Loucy (cell line): ENCODE results near the gene ZNF750.

Experiments
- H2AFZ ChIP-seq: fragments of 200-600 bp; sonication (generic); 2 replicates; pipeline ENCODE4 v1.6.0; 2016; ENCODE audit warnings: antibody characterized with exemption, mild to moderate bottlenecking, low read length, moderate library complexity
- H3F3A ChIP-seq: fragments of 200-600 bp; 2 replicates; pipeline ENCODE4 v1.6.0; 2016; ENCODE audit warnings: antibody characterized with exemption, low read depth, mild to moderate bottlenecking
- H3K27me3 ChIP-seq: fragments of 200-600 bp; sonication (generic); 2 replicates; pipeline ENCODE4 v1.6.1; 2014; ENCODE audit warnings: low read length, mild to moderate bottlenecking; ENCODE audit not compliant: insufficient read depth, poor library complexity, severe bottlenecking
- H3K36me3 ChIP-seq: fragments of 200-600 bp; sonication (generic); 2 replicates; pipeline ENCODE4 v1.6.1; 2016; ENCODE audit warnings: low read length; ENCODE audit not compliant: insufficient read depth
- H3K4me1 ChIP-seq: fragments of 200-600 bp; sonication (generic); 2 replicates; pipeline ENCODE4 v1.5.1; 2014; ENCODE audit warnings: low read length, mild to moderate bottlenecking; ENCODE audit not compliant: insufficient read depth, poor library complexity, severe bottlenecking
- H3K4me2 ChIP-seq: fragments of 200-600 bp; sonication (generic); 2 replicates; pipeline ENCODE4 v1.6.0; 2014; ENCODE audit warnings: antibody characterized with exemption, low read length, low read depth, mild to moderate bottlenecking; ENCODE audit not compliant: poor library complexity, severe bottlenecking
- H3K4me3 ChIP-seq: fragments of 200-600 bp; sonication (generic); 2 replicates; pipeline ENCODE4 v1.5.1; 2014; ENCODE audit warnings: low read length, mild to moderate bottlenecking, mixed read lengths; ENCODE audit not compliant: poor library complexity, severe bottlenecking
- H3K79me2 ChIP-seq: fragments of 200-600 bp; sonication (generic); 2 replicates; pipeline ENCODE4 v1.6.1; 2014; ENCODE audit warnings: low read length; ENCODE audit not compliant: insufficient read depth
- H3K9ac ChIP-seq: fragments of 200-600 bp; sonication (generic); 2 replicates; pipeline ENCODE4 v1.6.0; 2014; ENCODE audit warnings: mild to moderate bottlenecking, low read depth, low read length, moderate library complexity; ENCODE audit not compliant: poor library complexity, severe bottlenecking
- H3K9me2 ChIP-seq: fragments of 200-600 bp; sonication (generic); replicated peaks from 2 replicates; pipeline ENCODE4 v1.6.1; 2016; ENCODE audit warnings: low read depth, low read length, mixed read lengths
- H3K9me3 ChIP-seq: fragments of 200-600 bp; sonication (generic); 2 replicates; pipeline ENCODE4 v1.6.1; 2014; ENCODE audit warnings: mild to moderate bottlenecking, antibody characterized with exemption, low read length, low read depth; ENCODE audit not compliant: insufficient read depth
- H4K20me1 ChIP-seq: fragments of 200-600 bp; sonication (generic); 2 replicates; pipeline ENCODE4 v1.6.0; 2014; ENCODE audit warnings: antibody characterized with exemption, low read length, mild to moderate bottlenecking; ENCODE audit not compliant: insufficient read depth, poor library complexity, severe bottlenecking
- CTCF ChIP-seq: fragments of 200-600 bp; sonication (generic); conservative IDR thresholded peaks from 2 replicates; pipeline ENCODE4 v1.5.1; 2014; ENCODE audit warnings: mild to moderate bottlenecking, antibody characterized with exemption, low read length
- EZH2phosphoT487 ChIP-seq: fragments of 200-600 bp; IDR thresholded peaks from 2 replicates; pipeline ENCODE4 v1.6.1; 2018; ENCODE audit warnings: antibody characterized with exemption, mild to moderate bottlenecking, moderate library complexity, borderline replicate concordance

ZNF750 gene

GRCh38 chr17:82883419-82884031, 43.7 kb upstream of the ZNF750 start:
- H3K4me2 ChIP-seq = peak overlapping the region; percentile 76
- peaks cover 3% of the 10 kb centered on the region; the same call in 1 of the 2 replicates for H3F3A ChIP-seq
- TF ChIP-seq EZH2phosphoT487 (no peak), CTCF (no peak)
- peak overlapping the region; percentile 67 for H3K9ac ChIP-seq
- no peak overlapping the region for H2AFZ ChIP-seq
- H3K36me3 ChIP-seq = peaks cover 30% of the 10 kb centered on the region; the same call in 1 of the 2 replicates
- no peaks in the 10 kb centered on the region for H3K9me3 ChIP-seq
- H3K9me2 ChIP-seq = no peaks in the 10 kb centered on the region
- H4K20me1 ChIP-seq = peaks cover 13% of the 10 kb centered on the region
- H3K4me3 ChIP-seq = peak overlapping the region; percentile 57
- H3K79me2 ChIP-seq = peaks cover 87% of the 10 kb centered on the region
- no peaks in the 10 kb centered on the region for H3K27me3 ChIP-seq
- peaks cover 82% of the 10 kb centered on the region for H3K4me1 ChIP-seq

GRCh38 chr17:82882715-82883418, 43.0 kb upstream of the ZNF750 start:
- peaks cover 3% of the 10 kb centered on the region; the same call in 1 of the 2 replicates for H3F3A ChIP-seq
- peaks cover 11% of the 10 kb centered on the region for H4K20me1 ChIP-seq
- H3K9me3 ChIP-seq = no peaks in the 10 kb centered on the region
- H3K79me2 ChIP-seq = peaks cover 87% of the 10 kb centered on the region
- peaks cover 80% of the 10 kb centered on the region for H3K4me1 ChIP-seq
- H3K27me3 ChIP-seq = no peaks in the 10 kb centered on the region
- peak overlapping the region; percentile 76 for H3K4me2 ChIP-seq
- no peaks in the 10 kb centered on the region for H3K9me2 ChIP-seq
- peaks cover 32% of the 10 kb centered on the region; the same call in 1 of the 2 replicates for H3K36me3 ChIP-seq
- TF ChIP-seq EZH2phosphoT487 (no peak), CTCF (no peak)
- peak overlapping the region; percentile 67 for H3K9ac ChIP-seq
- H2AFZ ChIP-seq = no peak overlapping the region
- H3K4me3 ChIP-seq = peak overlapping the region; percentile 57

- H3K4me2 ChIP-seq = peak overlapping the region; percentile 76
- peak overlapping the region; percentile 37 for H3K4me3 ChIP-seq
- peaks cover 3% of the 10 kb centered on the region; the same call in 1 of the 2 replicates for H3F3A ChIP-seq
Observed at GRCh38 chr17:82881900-82882714, 42.3 kb upstream of the ZNF750 start.

More at GRCh38 chr17:82881900-82882714, 42.3 kb upstream of the ZNF750 start:
- Histone ChIP-seq H3K9me2 (no peaks in the 10 kb centered on the region), H3K9me3 (no peaks in the 10 kb centered on the region), H3K9ac (peak overlapping the region; percentile 67), H2AFZ (no peak overlapping the region), H4K20me1 (peaks cover 11% of the 10 kb centered on the region), H3K79me2 (peaks cover 87% of the 10 kb centered on the region), H3K36me3 (peaks cover 29% of the 10 kb centered on the region; the same call in 1 of the 2 replicates), H3K27me3 (no peaks in the 10 kb centered on the region), H3K4me1 (peaks cover 74% of the 10 kb centered on the region)
- TF ChIP-seq CTCF (no peak), EZH2phosphoT487 (no peak)
